Measurements from ENCODE around the gene OSGIN1. TPM values are rescaled to one million over a fixed set of nuclear protein-coding genes. Genes with fewer than 3 reads are reported as not detected.

Gene OSGIN1
- total and polyA plus RNA-seq, 8 donors, result 3.6 to 15.9 (median 3.9) TPM

- WGBS, 2 donors, result 90 to 93% methylated on average over 21 of the region's 21 CpGs
- no peaks in the 10 kb centered on the region for H3K9me3 ChIP-seq
- DNase-seq (no peak), ATAC-seq (no peak), FAIRE-seq (no peak)
- intact Hi-C loops (cut with DNase I), result no loop called here
- H3K27ac ChIP-seq, result no peak overlapping the region
- TF ChIP-seq CTCF (IDR thresholded peaks at IDR 0.05), result no peak
- H3K4me1 ChIP-seq, result no peaks in the 10 kb centered on the region
- peaks cover 0 to 79% (median 35%) of the 10 kb centered on the region in 3 donors for H3K36me3 ChIP-seq
- no peak overlapping the region for H3K4me3 ChIP-seq
- H3K27me3 ChIP-seq, result no peaks in the 10 kb centered on the region
Measured at GRCh38 chr16:83914091-83914710, 38.8 kb upstream of the OSGIN1 start.

- peak in 1 of 4 donors; percentile 12 for ATAC-seq
Measured at GRCh38 chr16:83915081-83915480, 38.0 kb upstream of the OSGIN1 start.

GRCh38 chr16:83915491-83915890, 37.5 kb upstream of the OSGIN1 start:
- no peak for DNase-seq
- no peak for ATAC-seq
- no peak overlapping the region for H3K4me3 ChIP-seq
- no peaks in the 10 kb centered on the region for H3K27me3 ChIP-seq
- intact Hi-C loops (cut with DNase I), result no loop called here
- no peak for FAIRE-seq
- no peak for TF ChIP-seq CTCF (IDR thresholded peaks at IDR 0.05)
- 90 to 93% methylated on average over 14 of the region's 14 CpGs for WGBS, 2 donors
- no peaks in the 10 kb centered on the region for H3K4me1 ChIP-seq
- H3K27ac ChIP-seq, result no peak overlapping the region
- no peaks in the 10 kb centered on the region for H3K9me3 ChIP-seq
- peaks cover 0 to 79% (median 35%) of the 10 kb centered on the region in 3 donors for H3K36me3 ChIP-seq

More at GRCh38 chr16:83915081-83915480, 38.0 kb upstream of the OSGIN1 start:
- 94 to 97% methylated on average over 22 of the region's 22 CpGs for WGBS, 2 donors
- no peak overlapping the region for H3K4me3 ChIP-seq
- intact Hi-C loops (cut with DNase I), result no loop called here
- H3K27me3 ChIP-seq, result no peaks in the 10 kb centered on the region
- H3K36me3 ChIP-seq, result peaks cover 0 to 82% (median 35%) of the 10 kb centered on the region in 3 donors
- no peak for TF ChIP-seq CTCF (IDR thresholded peaks at IDR 0.05)
- FAIRE-seq (no peak), DNase-seq (peak in 1 of 6 donors; percentile 56)
- H3K4me1 ChIP-seq, result no peaks in the 10 kb centered on the region
- no peaks in the 10 kb centered on the region for H3K9me3 ChIP-seq
- no peak overlapping the region for H3K27ac ChIP-seq

- H3K36me3 ChIP-seq, result peaks cover 0 to 62% (median 30%) of the 10 kb centered on the region in 3 donors
- intact Hi-C loops (cut with DNase I), result no loop called here
- DNase-seq, result peak in 1 of 6 donors; percentile 61
- H3K27me3 ChIP-seq, result no peaks in the 10 kb centered on the region
- 90 to 91% methylated on average over 51 of the region's 51 CpGs for WGBS, 2 donors
- no peak for FAIRE-seq
- no peak for ATAC-seq
- H3K4me1 ChIP-seq, result no peaks in the 10 kb centered on the region
- H3K9me3 ChIP-seq, result no peaks in the 10 kb centered on the region
- TF ChIP-seq CTCF (IDR thresholded peaks at IDR 0.05), result no peak
- H3K4me3 ChIP-seq, result no peak overlapping the region
- H3K27ac ChIP-seq, result no peak overlapping the region
Measured at GRCh38 chr16:83917152-83918120, 35.6 kb upstream of the OSGIN1 start.
